ENCODE measurements around the gene GSTM2.
A peak's percentile ranks its signal among the peaks of the same experiment; 100 is the strongest.
"Not testable (repeated sequence)": the region's sequence is repeated elsewhere in the genome, so short reads cannot be mapped to it uniquely, and the experiment has no call there.

GSTM2 gene

GRCh38 chr1:109687109-109687508, 19.3 kb downstream of the GSTM2 start:
- not testable (repeated sequence) for H3K27ac ChIP-seq

- TF ChIP-seq CTCF (conservative IDR thresholded peaks at IDR 0.05) (no peak), ZFX (IDR thresholded peaks at IDR 0.05) (no peak)
- no peak within 1 kb of the TSS for H3K27ac ChIP-seq
Observed at GRCh38 chr1:109687641-109688499, 20.0 kb downstream of the GSTM2 start, which contains the start of gene GSTM1. GSTM1 (plus strand) TSS chr1:109687817; CDS start chr1:109687874, 57 bp downstream.

GRCh38 chr1:109689844-109690405, 22.1 kb downstream of the GSTM2 start:
- TF ChIP-seq CTCF (conservative IDR thresholded peaks at IDR 0.05) (no peak), ZFX (IDR thresholded peaks at IDR 0.05) (no peak)
- no peak overlapping the region for H3K27ac ChIP-seq

DNA sequence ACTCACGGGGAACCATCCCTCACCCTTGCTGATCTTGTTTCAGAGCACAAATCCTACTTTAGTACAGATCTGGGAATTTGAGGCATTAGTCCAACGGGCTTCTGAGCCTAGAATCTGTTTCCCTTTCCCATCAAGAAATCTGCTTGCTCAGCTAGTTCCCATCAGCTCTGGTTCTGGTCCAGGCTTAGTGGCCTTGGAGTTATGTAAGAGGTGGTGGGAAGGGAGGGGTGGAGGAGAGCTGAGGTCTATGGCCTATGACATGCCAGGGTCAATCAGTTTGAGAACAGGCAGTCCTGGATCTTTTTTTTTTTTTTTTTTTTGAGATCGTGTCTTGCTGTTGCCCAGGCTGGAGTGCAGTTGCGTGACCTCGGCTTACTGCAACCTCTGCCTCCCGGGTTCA, 23.9 kb downstream of the GSTM2 start:
- TF ChIP-seq CTCF (conservative IDR thresholded peaks at IDR 0.05) (no peak), ZFX (IDR thresholded peaks at IDR 0.05) (no peak)
- no peak overlapping the region for H3K27ac ChIP-seq

- H3K27ac ChIP-seq, result not testable (repeated sequence)
Observed at GRCh38 chr1:109694400-109694799, 26.5 kb downstream of the GSTM2 start.

GRCh38 chr1:109695138-109695537, 27.3 kb downstream of the GSTM2 start:
- H3K27ac ChIP-seq, result not testable (repeated sequence)

DNA sequence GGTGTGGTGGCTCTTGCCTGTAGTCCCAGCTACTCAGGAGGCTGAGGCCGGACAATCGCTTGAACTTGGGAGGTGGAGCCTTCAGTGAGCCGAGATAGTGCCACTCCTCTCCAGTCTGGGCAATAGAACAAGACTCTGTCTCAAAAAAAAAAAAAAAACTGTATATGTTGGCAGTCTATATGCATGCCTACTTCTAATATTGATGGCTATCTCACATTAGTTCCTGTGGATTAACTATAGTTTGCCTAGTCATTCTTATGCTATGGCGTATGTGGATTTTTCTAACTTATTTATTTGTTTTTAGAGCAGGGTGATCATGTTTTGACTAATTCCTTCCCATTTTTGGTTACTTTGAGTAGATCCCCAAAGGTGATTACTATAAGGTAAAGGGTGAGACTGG, 29.2 kb downstream of the GSTM2 start:
- TF ChIP-seq CTCF (conservative IDR thresholded peaks at IDR 0.05), result no peak
- no peak for TF ChIP-seq ZFX (IDR thresholded peaks at IDR 0.05)
- H3K27ac ChIP-seq, result no peak overlapping the region

GRCh38 chr1:109697861-109698260, 30.0 kb downstream of the GSTM2 start:
- not testable (repeated sequence) for H3K27ac ChIP-seq

GRCh38 chr1:109702940-109703339, 35.1 kb downstream of the GSTM2 start:
- not testable (repeated sequence) for H3K27ac ChIP-seq

- no peak overlapping the region for H3K27ac ChIP-seq
- TF ChIP-seq CTCF (conservative IDR thresholded peaks at IDR 0.05), result 0 out of 2 replicates have a peak, but pooled peaks have one; percentile 3
- no peak for TF ChIP-seq ZFX (IDR thresholded peaks at IDR 0.05)
Observed at GRCh38 chr1:109704173-109704572, 36.3 kb downstream of the GSTM2 start.

Measured in C4-2B (cell line).